GM20431 (cell line): Measurements from ENCODE around the gene SGCD.

Experiments
- in situ Hi-C: fragments of 300-500 bp; cut with MseI, MboI; formaldehyde crosslinking; loops from one replicate; pipeline ENCODE4 v1.15.0; 2020; ENCODE audit warnings: low sequenced_read_pairs; ENCODE audit not compliant: unreplicated experiment

The SGCD gene

GRCh38 chr5:156675395-156675794 is 348.4 kb downstream of the SGCD start:
- in situ Hi-C loops: no loop called here

GRCh38 chr5:156677963-156678362 is 351.0 kb downstream of the SGCD start:
- in situ Hi-C loops: no loop called here

GRCh38 chr5:156678484-156678883 is 351.5 kb downstream of the SGCD start:
- in situ Hi-C loops: no loop called here

GRCh38 chr5:156680831-156681230 is 353.9 kb downstream of the SGCD start:
- in situ Hi-C loops: no loop called here

- in situ Hi-C loops: no loop called here
These were observed 354.3 kb downstream of the SGCD start for GRCh38 chr5:156681265-156681664.

GRCh38 chr5:156682971-156683370 is 356.0 kb downstream of the SGCD start:
- in situ Hi-C loops: no loop called here

- in situ Hi-C loops: no loop called here
These were observed 356.5 kb downstream of the SGCD start for GRCh38 chr5:156683509-156683908.

- in situ Hi-C loops: no loop called here
These were observed 357.3 kb downstream of the SGCD start for GRCh38 chr5:156684216-156684615.

GRCh38 chr5:156685481-156685880 is 358.5 kb downstream of the SGCD start:
- in situ Hi-C loops: no loop called here

GRCh38 chr5:156686380-156686779 is 359.4 kb downstream of the SGCD start:
- in situ Hi-C loops: no loop called here

- in situ Hi-C loops: no loop called here
These were observed 359.8 kb downstream of the SGCD start for GRCh38 chr5:156686796-156687195.

GRCh38 chr5:156687514-156687913 is 360.6 kb downstream of the SGCD start:
- in situ Hi-C loops: no loop called here

GRCh38 chr5:156691572-156691971 is 364.6 kb downstream of the SGCD start:
- in situ Hi-C loops: no loop called here

- in situ Hi-C loops: no loop called here
These were observed 366.1 kb downstream of the SGCD start for GRCh38 chr5:156693113-156693512.

GRCh38 chr5:156694598-156694997 is 367.6 kb downstream of the SGCD start:
- in situ Hi-C loops: no loop called here

GRCh38 chr5:156695774-156696173 is 368.8 kb downstream of the SGCD start:
- in situ Hi-C loops: no loop called here

- in situ Hi-C loops: no loop called here
These were observed 371.4 kb downstream of the SGCD start for GRCh38 chr5:156698323-156698722.

GRCh38 chr5:156699147-156699546 is 372.2 kb downstream of the SGCD start:
- in situ Hi-C loops: no loop called here

- in situ Hi-C loops: no loop called here
These were observed 377.2 kb downstream of the SGCD start for GRCh38 chr5:156704139-156704538.

GRCh38 chr5:156706631-156707030 is 379.7 kb downstream of the SGCD start:
- in situ Hi-C loops: no loop called here

GRCh38 chr5:156707750-156708149 is 380.8 kb downstream of the SGCD start:
- in situ Hi-C loops: no loop called here

GRCh38 chr5:156715287-156715686 is 388.3 kb downstream of the SGCD start:
- in situ Hi-C loops: no loop called here
